ENCODE results near the gene CAVIN2.

GRCh38 chr2:191797942-191798876, 48.7 kb downstream of the CAVIN2 start:
- TF ChIP-seq CTCF (IDR thresholded peaks at IDR 0.05), result no peak
- no peak for TF ChIP-seq POLR2AphosphoS5 (IDR thresholded peaks at IDR 0.05)

All from upper lobe of left lung (tissue), 4 donors.